ENCODE data around the gene ALG14.

- no peak for TF ChIP-seq CTCF (conservative IDR thresholded peaks at IDR 0.05)
- no peak for TF ChIP-seq ZFX (IDR thresholded peaks at IDR 0.05)
These were observed 79.7 kb downstream of the ALG14 start for GRCh38 chr1:94992863-94993563.
